Keratinocyte (primary cell): ENCODE measurements around the gene SRGAP3. TPM values are rescaled to one million over a fixed set of nuclear protein-coding genes. Genes with fewer than 3 reads are reported as not detected.

Experiments used
- DNase-seq: peaks from one replicate; pipeline ENCODE4 v3.0.0-alpha.2; 2011; ENCODE audit warnings: low read depth, missing footprints, low spot score
- FAIRE-seq: peaks from 2 replicates; lab custom pipeline; 2011; peaks lifted over from hg19 to GRCh38; lab: Jason Lieb, UNC
- H2AFZ ChIP-seq: 2 replicates; pipeline ENCODE4 v1.6.0; 2012; ENCODE audit warnings: low read length, control low read depth, inconsistent platforms; ENCODE audit not compliant: control insufficient read depth
- H3K27ac ChIP-seq: 2 replicates; pipeline ENCODE4 v1.5.1; 2011; ENCODE audit warnings: low read length; ENCODE audit not compliant: control insufficient read depth, insufficient read depth
- H3K27me3 ChIP-seq: 3 replicates; pipeline ENCODE4 v1.6.0; 2011; ENCODE audit warnings: low read length; ENCODE audit not compliant: control insufficient read depth, insufficient read depth; ENCODE audit errors: extremely low read depth
- H3K36me3 ChIP-seq, 2 experiments: 2 replicates in 1 of 2; 3 replicates in 1 of 2; pipeline ENCODE4 v1.5.1; 2011; ENCODE audit warnings: low read length in 2 of 2, mild to moderate bottlenecking in 1 of 2; ENCODE audit not compliant: control insufficient read depth in 2 of 2, insufficient read depth in 2 of 2; ENCODE audit errors: extremely low read depth in 1 of 2
- H3K4me1 ChIP-seq: 3 replicates; pipeline ENCODE4 v1.5.1; 2011; ENCODE audit warnings: low read length; ENCODE audit not compliant: control insufficient read depth, insufficient read depth; ENCODE audit errors: extremely low read depth
- H3K4me2 ChIP-seq: 3 replicates; pipeline ENCODE4 v1.6.0; 2011; ENCODE audit warnings: low read depth, low read length; ENCODE audit not compliant: control insufficient read depth, insufficient read depth; ENCODE audit errors: extremely low read depth
- H3K4me3 ChIP-seq, 3 experiments: fragments of 200-600 bp in 1 of 3; sonication (generic) in 1 of 3; 2 replicates in 2 of 3; 3 replicates in 1 of 3; pipeline ENCODE4 v1.5.1; 2011 to 2016; ENCODE audit warnings: low read length in 3 of 3, mild to moderate bottlenecking in 3 of 3, control low read depth in 2 of 3, inconsistent platforms in 1 of 3, low read depth in 1 of 3, mixed read lengths in 1 of 3, mixed run types in 1 of 3, moderate library complexity in 1 of 3; ENCODE audit not compliant: control insufficient read depth in 2 of 3, insufficient read depth in 2 of 3; ENCODE audit errors: extremely low read depth in 1 of 3
- H3K79me2 ChIP-seq: 2 replicates; pipeline ENCODE4 v1.6.0; 2012; ENCODE audit warnings: low read length; ENCODE audit not compliant: control insufficient read depth, insufficient read depth
- H3K9ac ChIP-seq: 3 replicates; pipeline ENCODE4 v1.6.0; 2011; ENCODE audit warnings: low read length; ENCODE audit not compliant: control insufficient read depth, insufficient read depth; ENCODE audit errors: extremely low read depth
- H3K9me1 ChIP-seq: 3 replicates; pipeline ENCODE4 v1.6.0; 2011; ENCODE audit warnings: low read length; ENCODE audit not compliant: control insufficient read depth, insufficient read depth; ENCODE audit errors: extremely low read depth
- H3K9me3 ChIP-seq: 2 replicates; pipeline ENCODE4 v1.5.1; 2012; ENCODE audit warnings: low read depth, low read length; ENCODE audit not compliant: control insufficient read depth
- H4K20me1 ChIP-seq: 3 replicates; pipeline ENCODE4 v1.6.0; 2011; ENCODE audit warnings: low read length; ENCODE audit not compliant: control insufficient read depth, insufficient read depth; ENCODE audit errors: extremely low read depth
- EZH2 ChIP-seq: IDR thresholded peaks from one replicate; pipeline ENCODE4 v1.6.1; 2012; ENCODE audit warnings: inconsistent platforms, mild to moderate bottlenecking, low read length, moderate library complexity
- dilution Hi-C: fragments of 300-500 bp; cut with MboI; formaldehyde crosslinking; loops from one replicate; pipeline ENCODE4 v1.7.0; 2020; ENCODE audit warnings: low sequenced_read_pairs; ENCODE audit not compliant: extremely low pct_ligation_motif_present
- polyA plus RNA-seq, 5 experiments: library from polyadenylated mRNA; depleted of rRNA in 3 of 5; stranded (reverse) in 3 of 5; stranded (forward) in 1 of 5; unstranded in 1 of 5; fragments of >200 nt; gene quantifications; 1 replicate in 1 of 5; 2 replicates in 3 of 5; 3 replicates in 1 of 5; pipeline versions ENCODE4 v1.2.1 to v1.2.3, GENCODE V29; 2011 to 2012; ENCODE audit warnings: missing spikeins in 2 of 5, low read depth in 1 of 5, low replicate concordance in 1 of 5
- TF ChIP-seq, protein P1 (sequence below), 3 experiments: IDR thresholded peaks in 1 of 3; conservative IDR thresholded peaks in 1 of 3; optimal IDR thresholded peaks in 1 of 3; 2 replicates in 2 of 3; 3 replicates in 1 of 3; pipeline versions ENCODE3 to v1.5.1; 2011; ENCODE audit warnings: low read length in 3 of 3, mild to moderate bottlenecking in 3 of 3, moderate library complexity in 2 of 3, control low read depth in 1 of 3, inconsistent platforms in 1 of 3; ENCODE audit not compliant: insufficient read depth in 2 of 3; ENCODE audit errors: extremely low read depth in 1 of 3

SRGAP3 gene
- polyA plus RNA-seq, 1 donor (not counting 4 experiments of a cell fraction or from before 2014, with no cell fraction given) = 7.2 TPM

GRCh38 chr3:9097495-9097894, 152.0 kb downstream of the SRGAP3 start:
- TF ChIP-seq, protein P1, sequence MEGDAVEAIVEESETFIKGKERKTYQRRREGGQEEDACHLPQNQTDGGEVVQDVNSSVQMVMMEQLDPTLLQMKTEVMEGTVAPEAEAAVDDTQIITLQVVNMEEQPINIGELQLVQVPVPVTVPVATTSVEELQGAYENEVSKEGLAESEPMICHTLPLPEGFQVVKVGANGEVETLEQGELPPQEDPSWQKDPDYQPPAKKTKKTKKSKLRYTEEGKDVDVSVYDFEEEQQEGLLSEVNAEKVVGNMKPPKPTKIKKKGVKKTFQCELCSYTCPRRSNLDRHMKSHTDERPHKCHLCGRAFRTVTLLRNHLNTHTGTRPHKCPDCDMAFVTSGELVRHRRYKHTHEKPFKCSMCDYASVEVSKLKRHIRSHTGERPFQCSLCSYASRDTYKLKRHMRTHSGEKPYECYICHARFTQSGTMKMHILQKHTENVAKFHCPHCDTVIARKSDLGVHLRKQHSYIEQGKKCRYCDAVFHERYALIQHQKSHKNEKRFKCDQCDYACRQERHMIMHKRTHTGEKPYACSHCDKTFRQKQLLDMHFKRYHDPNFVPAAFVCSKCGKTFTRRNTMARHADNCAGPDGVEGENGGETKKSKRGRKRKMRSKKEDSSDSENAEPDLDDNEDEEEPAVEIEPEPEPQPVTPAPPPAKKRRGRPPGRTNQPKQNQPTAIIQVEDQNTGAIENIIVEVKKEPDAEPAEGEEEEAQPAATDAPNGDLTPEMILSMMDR (optimal IDR thresholded peaks at IDR 0.05 in 1 of 3, IDR thresholded peaks at IDR 0.05 in 1 of 3, conservative IDR thresholded peaks at IDR 0.05 in 1 of 3; ENCODE audit: extremely low read depth in 1 of 3, insufficient read depth in 2 of 3, low read length in 3 of 3) = no peak
- TF ChIP-seq EZH2 = no peak
- H3K9me3 ChIP-seq = no peaks in the 10 kb centered on the region
- peaks cover 3% of the 10 kb centered on the region for H3K4me1 ChIP-seq
- H3K79me2 ChIP-seq = no peaks in the 10 kb centered on the region
- H3K4me3 ChIP-seq = no peak overlapping the region
- no peak overlapping the region for H2AFZ ChIP-seq
- no peaks in the 10 kb centered on the region for H4K20me1 ChIP-seq
- FAIRE-seq = no peak
- H3K27ac ChIP-seq = no peak overlapping the region
- no peaks in the 10 kb centered on the region for H3K36me3 ChIP-seq
- H3K9ac ChIP-seq = no peak overlapping the region
- no peaks in the 10 kb centered on the region for H3K9me1 ChIP-seq
- H3K27me3 ChIP-seq = no peaks in the 10 kb centered on the region
- dilution Hi-C loops = no loop called here
- H3K4me2 ChIP-seq = no peak overlapping the region
- no peak for DNase-seq

- no peaks in the 10 kb centered on the region for H3K9me3 ChIP-seq
- no peak overlapping the region for H3K4me3 ChIP-seq
- DNase-seq (no peak), FAIRE-seq (no peak)
- H2AFZ ChIP-seq = no peak overlapping the region
- dilution Hi-C loops = no loop called here
- H3K4me1 ChIP-seq = peaks cover 16% of the 10 kb centered on the region
- peaks cover 2% of the 10 kb centered on the region for H4K20me1 ChIP-seq
- no peak overlapping the region for H3K27ac ChIP-seq
- H3K9me1 ChIP-seq = peaks cover 3% of the 10 kb centered on the region
- no peak overlapping the region for H3K9ac ChIP-seq
- no peaks in the 10 kb centered on the region for H3K27me3 ChIP-seq
- no peaks in the 10 kb centered on the region for H3K79me2 ChIP-seq
- no peak for TF ChIP-seq EZH2
- TF ChIP-seq, protein P1 (optimal IDR thresholded peaks at IDR 0.05 in 1 of 3, IDR thresholded peaks at IDR 0.05 in 1 of 3, conservative IDR thresholded peaks at IDR 0.05 in 1 of 3; ENCODE audit: extremely low read depth in 1 of 3, insufficient read depth in 2 of 3, low read length in 3 of 3) = no peak
- H3K36me3 ChIP-seq = no peaks in the 10 kb centered on the region
- H3K4me2 ChIP-seq = no peak overlapping the region
These were observed 157.8 kb downstream of the SRGAP3 start for GRCh38 chr3:9091486-9092235.
